Calu3 (cell line): ENCODE data around the gene RXRA. TPM values are rescaled to one million over a fixed set of nuclear protein-coding genes. Genes with fewer than 3 reads are reported as not detected.

Source experiments
- BruUV-seq: library from RNA; stranded (reverse); fragments of 400-500 nt; replicated peaks from 2 replicates; lab custom pipeline; 2021; lab: Mats Ljungman, UMichigan
- CTCF ChIA-PET: fragments of 300-600 bp; sonication (Branson Sonifier 250); formaldehyde crosslinking; loops from one replicate; lab custom pipeline; 2022; ENCODE audit warnings: antibody characterized with exemption; lab: Charles Lee
- DNase-seq: peaks from one replicate; pipeline ENCODE4 v3.0.0; 2022
- H3K27ac Mint-ChIP-seq: one replicate; pipeline ENCODE4 v1.8.0; 2022; ENCODE audit warnings: mixed read lengths; ENCODE audit not compliant: unreplicated experiment
- H3K27me3 Mint-ChIP-seq: one replicate; pipeline ENCODE4 v1.8.0; 2022; ENCODE audit warnings: mixed read lengths; ENCODE audit not compliant: unreplicated experiment
- H3K36me3 Mint-ChIP-seq: one replicate; pipeline ENCODE4 v1.8.0; 2022; ENCODE audit warnings: mild to moderate bottlenecking, moderate library complexity, mixed read lengths; ENCODE audit not compliant: insufficient read depth, unreplicated experiment
- H3K4me1 Mint-ChIP-seq: one replicate; pipeline ENCODE4 v1.8.0; 2022; ENCODE audit warnings: mild to moderate bottlenecking, low read depth, mixed read lengths; ENCODE audit not compliant: unreplicated experiment
- H3K4me3 Mint-ChIP-seq: one replicate; pipeline ENCODE4 v1.8.0; 2022; ENCODE audit warnings: mild to moderate bottlenecking, low read depth, moderate library complexity, mixed read lengths; ENCODE audit not compliant: unreplicated experiment
- H3K9me3 Mint-ChIP-seq: one replicate; pipeline ENCODE4 v1.8.0; 2022; ENCODE audit warnings: low read depth, mixed read lengths; ENCODE audit not compliant: unreplicated experiment
- CTCF ChIP-seq: fragments of 200-600 bp; IDR thresholded peaks from one replicate; pipeline ENCODE4 v1.8.0; 2022; ENCODE audit warnings: antibody characterized with exemption; ENCODE audit not compliant: unreplicated experiment
- intact Hi-C: fragments of 100-400 bp; cut with micrococcal nuclease; formaldehyde crosslinking; loops from one replicate; pipeline ENCODE4 v1.10.0; 2022; ENCODE audit not compliant: unreplicated experiment
- total RNA-seq: library from RNA; stranded (reverse); gene quantifications from 2 replicates; pipeline ENCODE4 v1.2.3, GENCODE V29; 2022

Gene RXRA
- total RNA-seq, 1 experiment from 2014 or later = 15.0 TPM

- H3K4me3 Mint-ChIP-seq = peak overlapping the region; percentile 69
- no peaks in the 10 kb centered on the region for H3K9me3 Mint-ChIP-seq
- H3K36me3 Mint-ChIP-seq = peaks cover 15% of the 10 kb centered on the region
- H3K27me3 Mint-ChIP-seq = no peaks in the 10 kb centered on the region
- CTCF ChIA-PET = interaction anchor here (0.6 to 1.1 kb wide), 7 partner anchors 15 to 268 kb away, joined by 3 to 5 read pairs (median 3); partner anchors contain the start of gene RNU6ATAC
- no peak for TF ChIP-seq CTCF
- no peak for DNase-seq
- intact Hi-C loops = loop anchor here (10.0 kb wide), 1 partner anchor 106 kb away; no protein-coding TSS in a partner anchor
- no TSS peak for BruUV-seq
- H3K4me1 Mint-ChIP-seq = peaks cover 19% of the 10 kb centered on the region
- H3K27ac Mint-ChIP-seq = no peak overlapping the region
Observed at GRCh38 chr9:134328341-134328840, 2.1 kb downstream of the RXRA start.

GRCh38 chr9:134328841-134329575, 2.8 kb downstream of the RXRA start:
- H3K27ac Mint-ChIP-seq = peak overlapping the region; percentile 28
- BruUV-seq = no TSS peak
- CTCF ChIA-PET = interaction anchor here (0.8 to 1.1 kb wide), 5 partner anchors 16 to 164 kb away, joined by 3 read pairs; partner anchors contain the start of gene RNU6ATAC
- H3K4me1 Mint-ChIP-seq = peaks cover 19% of the 10 kb centered on the region
- no peaks in the 10 kb centered on the region for H3K9me3 Mint-ChIP-seq
- peak overlapping the region; percentile 69 for H3K4me3 Mint-ChIP-seq
- no peak for TF ChIP-seq CTCF
- intact Hi-C loops = loop anchor here (10.0 kb wide), 1 partner anchor 106 kb away; no protein-coding TSS in a partner anchor
- peaks cover 15% of the 10 kb centered on the region for H3K36me3 Mint-ChIP-seq
- H3K27me3 Mint-ChIP-seq = no peaks in the 10 kb centered on the region
- DNase-seq = no peak

GRCh38 chr9:134329576-134329855, 3.3 kb downstream of the RXRA start:
- TF ChIP-seq CTCF = no peak
- H3K4me3 Mint-ChIP-seq = peak overlapping the region; percentile 69

GRCh38 chr9:134329886-134330285, 3.6 kb downstream of the RXRA start:
- Mint-ChIP-seq H3K27me3 (no peaks in the 10 kb centered on the region), H3K4me3 (peak overlapping the region; percentile 69), H3K9me3 (no peaks in the 10 kb centered on the region), H3K27ac (no peak overlapping the region), H3K36me3 (peaks cover 12% of the 10 kb centered on the region), H3K4me1 (peaks cover 22% of the 10 kb centered on the region)
- CTCF ChIA-PET = no interaction called here
- intact Hi-C loops = loop anchor here (10.0 kb wide), 1 partner anchor 105 kb away; no protein-coding TSS in a partner anchor
- BruUV-seq = no TSS peak
- DNase-seq = no peak
- TF ChIP-seq CTCF = no peak

More at GRCh38 chr9:134329576-134329855, 3.3 kb downstream of the RXRA start:
- H3K27me3 Mint-ChIP-seq = no peaks in the 10 kb centered on the region
- no peak for DNase-seq
- H3K9me3 Mint-ChIP-seq = no peaks in the 10 kb centered on the region
- peaks cover 15% of the 10 kb centered on the region for H3K36me3 Mint-ChIP-seq
- intact Hi-C loops = loop anchor here (10.0 kb wide), 1 partner anchor 105 kb away; no protein-coding TSS in a partner anchor
- no TSS peak for BruUV-seq
- peaks cover 19% of the 10 kb centered on the region for H3K4me1 Mint-ChIP-seq
- peak overlapping the region; percentile 28 for H3K27ac Mint-ChIP-seq
- CTCF ChIA-PET = no interaction called here
